ENCODE results near the gene NTM. TPM values are rescaled to one million over a fixed set of nuclear protein-coding genes. Genes with fewer than 3 reads are reported as not detected.

Gene NTM
- total RNA-seq, 4 donors from 2014 or later: 1.4 to 2.8 (median 1.7) TPM

GRCh38 chr11:131689049-131689925 is 318.9 kb downstream of the NTM start:
- Histone ChIP-seq H3K27me3 (no peaks in the 10 kb centered on the region), H3K4me1 (peaks cover 0 to 5% (median 0%) of the 10 kb centered on the region in 4 donors), H3K4me3 (no peak overlapping the region), H3K27ac (no peak overlapping the region), H3K9me3 (no peaks in the 10 kb centered on the region), H3K36me3 (no peaks in the 10 kb centered on the region)
- no peak for TF ChIP-seq POLR2A (IDR thresholded peaks at IDR 0.05)
- TF ChIP-seq, protein P1, sequence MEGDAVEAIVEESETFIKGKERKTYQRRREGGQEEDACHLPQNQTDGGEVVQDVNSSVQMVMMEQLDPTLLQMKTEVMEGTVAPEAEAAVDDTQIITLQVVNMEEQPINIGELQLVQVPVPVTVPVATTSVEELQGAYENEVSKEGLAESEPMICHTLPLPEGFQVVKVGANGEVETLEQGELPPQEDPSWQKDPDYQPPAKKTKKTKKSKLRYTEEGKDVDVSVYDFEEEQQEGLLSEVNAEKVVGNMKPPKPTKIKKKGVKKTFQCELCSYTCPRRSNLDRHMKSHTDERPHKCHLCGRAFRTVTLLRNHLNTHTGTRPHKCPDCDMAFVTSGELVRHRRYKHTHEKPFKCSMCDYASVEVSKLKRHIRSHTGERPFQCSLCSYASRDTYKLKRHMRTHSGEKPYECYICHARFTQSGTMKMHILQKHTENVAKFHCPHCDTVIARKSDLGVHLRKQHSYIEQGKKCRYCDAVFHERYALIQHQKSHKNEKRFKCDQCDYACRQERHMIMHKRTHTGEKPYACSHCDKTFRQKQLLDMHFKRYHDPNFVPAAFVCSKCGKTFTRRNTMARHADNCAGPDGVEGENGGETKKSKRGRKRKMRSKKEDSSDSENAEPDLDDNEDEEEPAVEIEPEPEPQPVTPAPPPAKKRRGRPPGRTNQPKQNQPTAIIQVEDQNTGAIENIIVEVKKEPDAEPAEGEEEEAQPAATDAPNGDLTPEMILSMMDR (IDR thresholded peaks at IDR 0.05): no peak
- DNase-seq: no peak

DNA sequence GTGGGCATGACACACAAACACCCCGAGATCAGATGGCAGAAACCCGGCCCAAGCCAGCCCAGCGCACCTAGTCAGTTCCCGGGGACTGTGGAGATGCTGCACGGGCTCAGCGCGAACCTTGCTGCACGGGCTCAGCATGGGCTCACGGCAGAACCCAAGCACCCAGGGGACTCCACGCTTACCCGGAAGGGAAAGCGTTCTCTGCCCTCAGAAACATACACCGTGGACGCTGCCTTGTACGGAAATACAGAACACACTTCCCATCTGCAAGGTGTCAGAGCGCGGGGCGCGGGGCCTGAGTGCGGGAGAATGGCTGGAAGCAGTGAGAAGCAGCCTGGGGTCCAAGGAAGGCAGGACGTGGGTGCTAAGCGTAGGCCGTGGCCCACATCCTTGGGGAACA is 319.9 kb downstream of the NTM start:
- H3K36me3 ChIP-seq: no peaks in the 10 kb centered on the region
- TF ChIP-seq, protein P1 (IDR thresholded peaks at IDR 0.05): no peak
- no peak for TF ChIP-seq POLR2A (IDR thresholded peaks at IDR 0.05)
- H3K9me3 ChIP-seq: no peaks in the 10 kb centered on the region
- no peak for DNase-seq
- peaks cover 0 to 5% (median 0%) of the 10 kb centered on the region in 4 donors for H3K4me1 ChIP-seq
- H3K27me3 ChIP-seq: no peaks in the 10 kb centered on the region
- no peak overlapping the region for H3K4me3 ChIP-seq
- H3K27ac ChIP-seq: no peak overlapping the region

DNA sequence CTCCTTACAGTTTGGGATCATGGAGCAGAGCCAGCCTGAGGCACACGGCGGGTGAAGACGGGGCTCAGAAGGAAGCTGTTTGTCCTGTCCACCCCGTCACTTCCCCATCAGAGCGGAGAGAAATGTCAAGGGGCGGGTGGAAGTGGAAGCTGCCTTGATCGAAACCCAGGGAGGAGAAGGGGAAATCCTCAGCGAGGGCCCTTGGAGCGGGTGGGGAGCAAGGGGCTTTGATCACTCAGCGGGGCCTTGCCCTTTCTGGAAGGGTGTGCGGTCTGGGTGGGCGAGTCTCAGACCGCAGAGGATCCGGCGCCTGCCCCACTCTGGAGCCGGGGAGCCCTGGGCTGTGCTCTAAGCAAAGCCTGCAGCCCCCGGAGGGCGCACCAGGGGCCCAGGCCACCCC is 320.4 kb downstream of the NTM start:
- H3K9me3 ChIP-seq: no peaks in the 10 kb centered on the region
- H3K36me3 ChIP-seq: no peaks in the 10 kb centered on the region
- H3K4me3 ChIP-seq: no peak overlapping the region
- no peak for DNase-seq
- no peaks in the 10 kb centered on the region for H3K27me3 ChIP-seq
- H3K4me1 ChIP-seq: peaks cover 0 to 5% (median 0%) of the 10 kb centered on the region in 4 donors
- H3K27ac ChIP-seq: no peak overlapping the region
- TF ChIP-seq, protein P1 (IDR thresholded peaks at IDR 0.05): no peak
- TF ChIP-seq POLR2A (IDR thresholded peaks at IDR 0.05): no peak

DNA sequence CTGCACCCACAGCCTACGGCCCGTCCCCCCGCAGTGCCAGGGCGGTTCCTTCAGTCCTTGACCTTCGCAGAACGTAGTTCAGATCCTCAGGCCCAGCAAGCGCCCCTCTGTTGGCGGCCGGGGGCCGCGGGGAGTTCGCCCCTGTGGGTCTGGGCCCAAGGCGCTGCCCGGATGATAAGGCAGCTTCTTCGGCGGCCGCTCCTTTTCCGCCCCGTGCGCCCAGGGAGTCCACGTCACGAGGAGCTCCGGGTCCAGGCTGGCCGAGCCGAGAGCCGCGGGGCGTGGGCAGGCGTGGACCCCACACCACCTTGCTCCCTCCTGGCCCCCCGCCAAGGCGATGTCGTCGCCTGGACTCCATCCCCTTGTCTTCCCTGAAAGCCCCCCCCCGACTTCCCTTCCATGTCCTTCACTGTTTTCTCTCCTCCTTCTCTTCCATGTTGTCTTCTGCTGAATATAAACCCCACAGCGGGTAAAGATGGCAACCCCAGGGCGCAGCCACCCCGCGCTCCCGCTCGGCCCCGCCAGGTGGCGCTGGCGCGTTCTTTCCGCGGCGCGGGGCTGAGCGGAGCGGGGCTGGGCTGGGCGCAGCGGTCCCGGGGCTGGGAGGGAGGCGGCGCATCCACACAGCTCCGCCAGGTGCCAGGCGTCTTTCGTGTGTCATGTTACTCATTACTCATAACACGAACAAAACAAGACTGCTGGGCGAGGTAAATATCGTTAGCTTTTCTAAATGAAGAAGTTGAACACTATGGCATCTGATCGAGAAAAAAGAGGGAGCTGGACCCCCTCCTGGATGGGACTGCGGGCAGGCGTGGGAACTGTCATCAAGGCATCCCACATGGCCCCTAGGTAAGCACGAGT is 321.0 kb downstream of the NTM start:
- H3K4me1 ChIP-seq: peaks cover 0 to 5% (median 0%) of the 10 kb centered on the region in 4 donors
- no peaks in the 10 kb centered on the region for H3K36me3 ChIP-seq
- DNase-seq: no peak
- H3K4me3 ChIP-seq: no peak overlapping the region
- no peaks in the 10 kb centered on the region for H3K27me3 ChIP-seq
- no peak overlapping the region for H3K27ac ChIP-seq
- no peaks in the 10 kb centered on the region for H3K9me3 ChIP-seq
- TF ChIP-seq POLR2A (IDR thresholded peaks at IDR 0.05): no peak
- TF ChIP-seq, protein P1 (IDR thresholded peaks at IDR 0.05): peak in 3 of 6 experiments; percentile 16 to 32 (median 23)

DNA sequence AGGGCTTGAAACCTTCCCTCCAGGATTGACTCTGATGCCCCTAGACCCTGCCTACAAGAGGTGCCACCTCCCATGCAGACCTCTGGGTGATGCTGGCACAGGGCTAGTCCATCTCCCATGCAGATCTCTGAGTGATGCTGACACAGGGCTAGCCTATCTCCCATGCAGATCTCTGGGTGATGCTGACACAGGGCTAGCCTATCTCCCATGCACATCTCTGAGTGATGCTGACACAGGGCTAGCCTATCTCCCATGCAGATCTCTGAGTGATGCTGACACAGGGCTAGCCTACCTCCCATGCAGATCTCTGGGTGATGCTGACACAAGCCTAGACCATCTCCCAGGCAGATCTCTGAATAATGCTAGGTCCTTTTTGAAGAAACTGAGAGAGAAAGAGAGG is 321.7 kb downstream of the NTM start:
- DNase-seq: no peak
- H3K4me1 ChIP-seq: peaks cover 0 to 5% (median 0%) of the 10 kb centered on the region in 4 donors
- no peak overlapping the region for H3K27ac ChIP-seq
- H3K4me3 ChIP-seq: no peak overlapping the region
- no peaks in the 10 kb centered on the region for H3K9me3 ChIP-seq
- H3K36me3 ChIP-seq: no peaks in the 10 kb centered on the region
- TF ChIP-seq, protein P1 (IDR thresholded peaks at IDR 0.05): no peak
- no peak for TF ChIP-seq POLR2A (IDR thresholded peaks at IDR 0.05)
- H3K27me3 ChIP-seq: no peaks in the 10 kb centered on the region

Data from Peyer's patch (tissue), 4 donors.